Measurements from ENCODE around the gene MRPL54. TPM values are rescaled to one million over a fixed set of nuclear protein-coding genes. Genes with fewer than 3 reads are reported as not detected.

Gene MRPL54
- total RNA-seq, 1 donor from 2014 or later, result 10.6 TPM

DNA sequence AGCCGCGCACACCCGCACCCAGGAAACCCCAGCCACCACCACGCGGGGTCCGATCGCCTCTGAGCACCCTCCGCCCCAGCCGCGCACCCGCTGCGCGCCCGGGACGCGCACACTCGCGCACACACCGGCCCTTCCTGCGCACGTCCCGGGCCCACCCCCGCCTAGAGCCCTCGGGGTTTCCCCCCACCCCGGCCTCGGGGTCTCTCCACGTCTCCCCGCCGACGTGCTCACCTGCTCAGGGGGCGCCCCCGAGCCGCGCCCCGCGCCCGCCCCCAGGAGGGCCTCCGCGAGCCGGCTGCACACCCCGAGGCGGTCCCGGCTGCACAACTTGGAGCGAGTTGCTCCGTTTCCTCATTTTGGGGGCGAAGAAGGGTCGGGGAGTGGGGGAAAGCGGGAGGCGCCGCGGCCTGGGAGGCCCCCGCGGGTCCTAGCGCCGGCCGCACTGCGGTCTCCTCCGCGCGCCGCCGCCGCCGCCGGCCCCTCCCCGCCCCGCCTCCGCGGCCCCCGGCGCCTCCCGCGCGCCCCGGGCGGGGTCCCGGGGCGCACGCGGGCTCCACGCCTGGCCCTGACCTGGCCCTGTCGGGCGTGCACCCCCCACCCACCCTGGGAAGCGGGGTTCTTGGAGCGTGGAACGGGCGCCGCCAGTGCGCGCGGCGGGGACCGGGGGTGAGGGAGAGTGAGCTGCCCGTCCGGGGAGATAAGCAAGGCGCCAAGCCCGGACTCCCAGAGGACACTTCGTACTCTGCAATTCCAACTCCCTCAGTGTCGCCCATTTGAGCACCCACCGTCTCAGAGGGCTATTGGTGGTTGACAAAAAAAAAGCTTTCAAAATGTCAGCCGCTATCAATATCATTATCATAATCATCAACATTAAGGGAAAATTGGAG lies 23.7 kb downstream of the MRPL54 start, which contains the start of gene MATK:
TSS of gene MATK (minus strand) at position 444 of the 887 bp plus-strand sequence. CDS start 1,246 bp downstream, outside the sequence.
- DNase-seq, result no peak

DNA sequence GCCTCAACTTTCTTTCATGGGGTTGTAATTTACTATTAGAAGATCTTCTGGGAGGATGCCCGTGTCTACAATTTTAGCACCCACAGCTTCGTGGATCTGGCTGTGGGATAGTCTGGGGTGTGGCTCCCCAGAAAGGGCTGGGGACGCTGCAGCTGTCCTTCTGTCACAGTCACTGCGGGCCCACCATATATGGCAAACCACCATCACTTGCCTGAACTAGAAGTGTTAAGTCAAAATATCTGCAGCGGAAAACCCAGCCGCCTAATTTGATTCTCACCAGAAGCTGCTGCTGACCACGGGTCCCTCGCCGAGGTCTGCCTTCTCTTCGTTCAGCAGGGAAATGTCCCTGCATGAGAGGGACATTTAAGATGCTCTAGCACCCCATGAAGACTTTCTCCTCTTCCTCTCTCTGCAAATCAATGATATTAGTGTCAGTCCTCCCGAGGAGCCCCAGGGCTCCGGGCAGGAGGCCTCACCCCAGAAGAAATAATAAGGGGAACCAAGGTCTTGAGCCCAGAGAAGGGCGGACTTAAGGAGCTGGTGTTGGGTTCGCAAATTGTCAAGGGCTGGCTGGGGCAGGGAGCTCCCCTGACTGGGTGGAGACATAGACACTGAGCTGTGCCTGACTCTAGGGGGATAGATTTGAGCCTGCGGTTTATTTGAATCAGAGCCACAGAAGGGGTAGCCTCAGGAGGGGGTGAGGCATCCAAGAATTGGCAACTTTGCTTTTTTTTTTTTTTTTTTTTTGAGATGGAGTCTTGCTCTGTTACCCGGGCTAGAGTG lies 26.7 kb downstream of the MRPL54 start:
- no peak for DNase-seq

DNA sequence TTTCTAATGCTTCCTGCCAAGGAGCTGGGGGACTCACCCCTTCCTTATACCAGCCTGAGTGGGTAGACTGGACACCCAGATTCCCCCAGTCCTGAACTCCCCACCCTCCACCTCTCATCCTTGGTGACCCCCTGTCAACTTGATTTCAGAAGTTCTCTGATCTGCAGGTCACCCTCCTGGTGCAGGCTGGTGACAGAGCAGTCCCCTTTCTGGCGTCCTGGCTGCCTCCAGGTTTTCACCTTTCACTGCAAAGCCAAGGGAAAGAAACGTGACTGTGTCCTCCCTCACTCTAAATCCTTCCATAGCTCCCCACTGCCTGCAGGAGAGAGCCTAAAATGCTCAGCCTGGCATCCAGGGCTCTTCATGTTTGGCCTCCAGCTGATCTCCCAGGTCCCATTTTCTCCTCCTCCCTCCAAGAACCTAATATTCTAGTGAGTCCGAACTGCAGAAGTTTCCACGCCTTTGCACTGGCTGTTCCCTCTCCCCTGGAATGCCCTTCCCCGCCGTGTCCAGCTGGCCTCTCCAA lies 27.8 kb downstream of the MRPL54 start:
- DNase-seq, result no peak

DNA sequence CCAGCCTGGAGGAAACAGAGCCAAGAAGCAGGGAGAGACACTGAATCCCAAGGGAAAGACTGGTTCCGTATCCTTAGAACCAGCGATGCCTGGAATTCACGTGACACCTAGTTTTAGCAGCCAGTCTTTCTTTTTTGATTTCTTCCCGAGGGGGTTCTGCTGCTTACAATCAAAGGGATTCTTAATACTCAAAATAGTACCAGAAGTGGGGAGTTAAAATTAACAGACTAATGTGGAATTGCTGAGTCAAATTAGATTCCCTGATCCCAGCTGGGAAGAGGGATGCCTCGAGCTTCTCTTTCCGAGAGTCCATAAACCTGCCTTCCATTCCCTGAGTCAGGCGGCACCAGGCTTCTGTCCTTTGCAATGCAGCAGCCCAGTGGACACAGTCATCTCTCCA lies 28.5 kb downstream of the MRPL54 start:
- no peak for DNase-seq

DNA sequence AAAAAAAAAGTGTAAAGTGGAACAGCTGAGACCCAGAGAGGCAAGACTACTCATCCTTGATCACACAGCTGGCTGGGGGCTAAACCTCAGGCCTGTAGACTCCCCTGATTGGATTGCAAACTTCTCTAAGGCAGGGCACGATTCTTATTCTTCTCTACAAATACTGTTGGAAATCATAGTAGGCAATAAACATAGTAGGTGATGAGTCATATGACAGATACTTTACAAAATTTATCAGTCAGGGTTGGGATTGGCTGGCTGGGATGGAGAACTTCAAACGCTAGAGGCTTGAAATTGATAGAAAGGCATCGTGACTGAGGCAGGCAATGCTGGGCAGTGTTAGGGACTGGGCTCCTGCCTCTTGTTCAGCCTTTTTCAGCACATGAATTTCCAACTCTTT lies 29.6 kb downstream of the MRPL54 start:
- no peak for DNase-seq

DNA sequence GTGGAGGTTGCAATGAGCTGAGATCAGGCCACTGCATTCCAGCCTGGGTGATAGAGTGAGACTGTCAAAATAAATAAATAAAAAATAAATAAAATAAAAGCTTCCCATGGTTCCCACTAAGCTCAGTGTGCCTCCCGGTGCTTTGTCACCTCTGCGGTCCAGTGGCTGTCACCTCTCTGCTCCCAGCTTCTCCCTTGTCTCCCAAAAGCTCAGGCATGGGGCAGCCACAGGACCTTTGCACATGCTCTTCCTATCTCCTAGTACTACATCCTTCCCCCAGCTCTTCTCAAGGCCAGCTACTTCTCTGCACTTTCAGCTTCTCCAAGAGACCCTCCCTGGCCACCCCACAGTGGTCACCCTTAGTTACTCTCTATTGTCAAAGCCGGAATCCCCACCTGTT lies 31.3 kb downstream of the MRPL54 start:
- DNase-seq, result no peak

DNA sequence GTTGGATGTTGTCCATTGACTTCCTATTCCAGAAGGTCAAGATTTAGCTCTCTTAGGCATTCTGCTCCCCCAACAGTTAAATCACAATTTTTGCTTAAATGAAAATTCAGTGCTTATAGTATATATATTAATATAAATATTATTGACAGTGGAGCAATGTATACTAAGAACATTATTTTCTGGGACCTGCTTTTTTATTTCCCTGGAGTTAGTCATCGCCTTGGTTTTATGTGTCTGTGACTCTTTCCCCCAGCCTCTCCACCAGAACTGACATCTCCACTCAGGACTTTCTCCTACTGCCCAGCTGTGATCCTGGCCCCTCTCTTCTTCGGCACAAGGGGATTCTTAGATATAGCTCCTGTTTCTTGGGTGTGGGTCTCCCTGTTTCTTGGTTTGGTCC lies 33.9 kb downstream of the MRPL54 start:
- DNase-seq, result no peak

DNA sequence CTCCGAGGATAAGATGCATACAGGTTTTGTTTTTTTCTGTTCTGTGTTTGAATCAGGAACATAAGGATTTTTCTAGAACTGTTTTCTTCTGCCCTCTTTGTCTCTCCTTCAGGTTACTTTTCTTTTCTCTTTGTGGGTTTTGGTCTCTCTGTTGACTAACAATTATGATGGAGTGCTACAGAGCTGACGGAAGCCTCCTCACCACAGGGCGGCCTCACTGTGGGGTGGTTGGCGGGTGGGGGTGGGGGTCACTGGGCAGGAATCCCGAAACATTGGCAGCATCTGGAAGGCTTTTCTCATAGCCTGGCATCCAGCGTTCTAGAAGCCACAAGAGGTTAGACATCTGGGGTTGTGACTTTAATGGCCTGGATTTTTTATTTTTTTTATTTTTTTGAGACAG lies 35.7 kb downstream of the MRPL54 start:
- DNase-seq, result no peak

DNA sequence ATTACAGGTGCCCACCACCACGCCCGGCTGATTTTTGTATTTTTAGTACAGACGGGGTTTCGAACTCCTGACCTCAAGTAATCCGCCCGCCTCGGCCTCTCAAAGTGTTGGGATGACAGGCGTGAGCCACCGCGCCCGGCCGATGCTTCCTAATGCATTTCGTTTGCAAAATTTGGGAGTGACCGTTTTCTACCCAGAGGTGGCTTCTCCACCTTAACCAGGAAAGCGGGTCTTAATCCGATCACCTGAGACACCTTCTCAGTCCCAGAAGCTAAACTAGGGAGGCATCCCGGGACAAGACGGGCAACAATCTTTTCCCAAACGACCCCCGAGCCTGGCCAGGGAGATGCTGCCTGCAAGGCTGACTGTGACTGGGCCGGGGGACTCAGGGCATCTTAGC lies 38.5 kb downstream of the MRPL54 start:
- DNase-seq, result no peak

DNA sequence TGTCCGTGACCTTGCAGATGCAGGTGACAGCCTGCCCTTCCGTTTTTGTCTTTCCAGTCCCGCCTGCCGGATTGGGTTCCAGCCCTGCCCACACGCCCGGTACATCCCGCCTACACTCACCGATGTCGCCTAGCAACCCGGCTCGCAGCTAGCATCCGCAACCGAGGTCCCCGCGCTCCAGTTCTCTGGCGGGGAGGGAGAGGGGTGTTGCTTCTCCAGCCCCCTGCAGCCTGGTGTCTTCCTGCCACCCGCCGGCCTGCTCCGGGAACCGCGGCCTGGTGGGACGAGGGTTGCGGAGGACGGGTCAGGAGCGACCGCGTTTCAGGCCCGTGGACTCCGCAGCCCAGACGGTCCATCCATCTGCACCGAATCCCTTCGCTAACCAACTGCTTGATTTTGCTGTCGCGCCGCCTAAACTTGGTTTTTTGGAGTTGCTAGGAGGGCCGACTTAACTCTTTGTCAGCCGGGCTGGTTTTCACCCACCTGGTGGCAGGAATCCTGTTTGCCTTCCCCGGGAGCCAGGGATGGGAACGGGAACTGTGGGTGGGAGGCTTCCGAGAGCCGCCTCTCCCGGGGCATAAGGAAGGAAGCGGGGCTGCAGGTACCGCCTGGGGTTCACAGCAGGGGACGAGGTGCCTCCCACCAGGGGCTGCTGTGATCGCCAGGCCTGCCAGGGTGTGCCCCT lies 39.1 kb downstream of the MRPL54 start:
- DNase-seq, result peak; percentile 56

DNA sequence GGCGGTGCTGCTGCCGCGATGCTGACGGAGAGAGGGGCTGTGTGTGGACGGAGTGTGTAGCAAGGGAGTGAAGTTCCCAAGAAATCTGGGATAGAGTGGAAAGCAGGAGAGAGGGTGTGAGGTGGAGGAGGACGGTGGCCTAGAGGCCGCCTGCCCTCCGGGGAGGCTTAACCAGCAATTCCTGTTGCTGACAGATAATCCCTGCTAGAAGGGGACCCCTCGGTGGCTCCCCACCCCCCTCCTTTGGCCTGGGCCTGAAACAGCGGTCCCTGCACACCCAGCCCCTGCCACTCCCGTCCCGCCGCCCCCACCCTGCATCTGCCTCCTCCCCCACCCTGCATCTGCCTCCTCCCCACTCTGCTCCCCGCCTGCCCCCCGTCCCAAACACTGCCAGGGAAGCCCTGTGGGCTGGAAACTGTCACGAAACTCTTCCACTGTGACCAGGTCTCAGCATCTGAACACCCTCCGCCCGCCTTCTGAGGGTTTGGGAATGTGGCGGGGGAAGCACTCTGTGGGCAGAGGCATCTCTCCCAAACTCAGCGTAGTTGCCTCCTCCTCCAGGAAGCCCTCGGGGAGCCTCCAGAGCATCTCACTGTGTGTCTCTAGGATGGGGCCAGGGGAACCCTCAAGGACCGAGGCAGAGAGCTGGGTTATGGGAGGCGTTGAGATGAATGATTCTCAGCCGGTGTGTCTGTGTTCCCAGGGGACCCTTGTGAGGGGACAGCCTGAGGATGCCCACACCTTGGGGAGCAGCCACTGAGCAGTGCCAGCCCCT lies 40.8 kb downstream of the MRPL54 start:
- DNase-seq, result no peak

DNA sequence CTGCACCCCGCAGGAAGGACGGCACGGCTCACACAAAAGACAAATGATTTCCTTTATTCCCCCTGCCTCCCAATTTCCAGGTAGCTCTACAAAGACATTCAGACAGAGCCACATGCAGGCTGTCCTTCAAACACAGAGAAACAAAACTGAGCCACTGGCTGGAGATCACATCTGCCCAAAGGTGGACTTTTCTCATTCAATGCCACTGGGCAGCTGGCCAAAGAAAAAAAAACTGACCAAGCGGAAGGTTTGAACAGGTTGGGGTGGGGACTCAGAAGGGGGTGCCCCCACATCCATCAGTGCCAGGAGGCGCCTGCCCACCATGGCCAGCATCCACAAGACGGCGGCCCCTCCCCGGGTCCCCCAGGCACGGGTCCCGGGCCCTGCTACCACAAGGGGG lies 41.5 kb downstream of the MRPL54 start:
- no peak for DNase-seq

DNA sequence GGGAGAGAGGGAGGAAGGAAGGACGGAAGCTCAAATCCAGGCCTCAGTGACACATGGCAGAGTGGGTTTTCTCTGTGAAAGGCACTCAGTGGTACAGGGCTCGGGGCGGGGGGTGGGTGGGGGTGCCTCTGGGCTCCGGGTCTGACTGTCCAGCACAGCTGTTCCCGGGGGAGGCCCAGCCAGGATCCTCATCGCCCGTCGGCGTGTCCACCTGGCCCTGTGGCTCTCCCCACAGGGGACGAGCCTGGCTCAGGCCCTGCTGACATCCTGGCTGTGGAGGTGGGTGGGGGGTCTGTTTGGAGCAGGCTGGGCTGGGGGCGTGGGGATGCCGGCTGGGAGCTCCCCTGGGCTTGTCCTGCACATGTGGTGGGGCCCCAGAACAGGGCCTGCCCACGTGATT lies 41.9 kb downstream of the MRPL54 start:
- no peak for DNase-seq

DNA sequence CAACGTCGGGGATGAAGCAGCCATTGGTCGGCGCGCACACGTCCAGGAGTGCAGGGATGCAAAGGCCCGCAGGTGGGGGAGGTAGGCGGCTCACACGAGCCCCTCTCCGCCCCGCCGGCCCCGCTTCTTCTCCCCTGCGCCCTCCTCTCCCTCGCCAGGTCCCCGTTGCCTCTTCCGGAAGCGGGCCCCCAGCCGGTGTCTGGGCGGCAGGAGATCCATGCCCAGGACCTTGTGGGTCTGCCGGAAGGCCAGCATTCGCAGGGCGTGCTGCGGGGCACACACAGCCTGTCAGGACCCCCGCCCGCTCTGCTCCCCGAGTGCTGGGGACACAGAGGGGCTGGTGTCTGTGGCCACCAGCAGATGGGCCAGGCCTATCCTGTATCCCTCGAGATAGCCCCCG lies 43.4 kb downstream of the MRPL54 start:
- DNase-seq, result no peak

DNA sequence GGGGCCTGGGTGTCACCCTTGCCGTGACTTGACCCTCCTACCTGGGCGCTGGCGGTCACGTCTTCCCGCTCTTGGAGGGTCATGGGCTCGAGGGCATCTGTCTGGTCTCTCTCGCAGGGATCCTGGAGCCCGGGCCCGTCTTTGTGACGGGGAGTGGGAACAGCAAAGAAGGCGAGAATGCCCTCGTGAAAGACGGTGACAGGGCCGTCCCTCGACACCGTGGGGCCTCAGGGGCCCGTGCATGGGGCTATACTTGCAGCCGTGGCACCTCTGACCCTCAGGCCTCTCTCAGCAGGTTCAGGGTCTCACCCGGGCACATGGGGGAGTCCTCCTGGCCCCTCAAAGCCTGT lies 44.6 kb downstream of the MRPL54 start:
- DNase-seq, result no peak

DNA sequence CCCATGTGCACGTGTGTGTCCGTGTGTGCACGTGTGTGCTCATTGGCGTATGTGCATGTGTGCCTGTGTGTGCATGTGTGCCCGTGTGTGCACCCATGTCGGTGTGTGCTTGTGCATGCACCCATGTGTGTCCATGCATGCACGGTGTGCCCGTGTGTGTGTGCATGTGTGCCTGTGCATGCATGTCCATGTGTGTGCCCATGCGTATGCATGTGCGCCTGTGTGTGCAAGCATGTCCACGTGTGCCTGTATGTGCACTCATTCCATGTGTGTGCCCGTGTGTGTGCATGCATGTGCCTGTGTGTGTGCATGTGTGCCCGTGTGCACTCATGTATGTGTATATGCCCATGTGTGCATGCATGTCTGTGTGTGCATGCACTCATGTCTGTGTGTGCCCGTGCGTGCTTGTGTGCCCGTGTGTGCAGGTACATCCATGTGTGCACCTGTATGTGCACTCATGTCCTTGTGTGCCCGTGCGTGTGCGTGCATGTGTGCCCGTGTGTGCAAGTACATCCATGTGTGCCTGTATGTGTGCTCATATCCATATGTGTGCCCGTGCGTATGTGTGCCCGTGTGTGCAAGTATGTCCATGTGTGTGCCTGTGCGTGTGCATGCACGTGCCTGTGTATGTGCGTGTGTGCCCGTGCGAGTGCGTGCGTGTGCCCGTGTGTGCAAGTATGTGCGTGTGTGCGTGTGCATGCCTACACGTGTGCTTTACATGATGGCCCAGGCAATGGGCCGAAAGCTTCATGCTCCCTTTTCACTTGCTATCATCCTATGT lies 45.3 kb downstream of the MRPL54 start:
- DNase-seq, result no peak

DNA sequence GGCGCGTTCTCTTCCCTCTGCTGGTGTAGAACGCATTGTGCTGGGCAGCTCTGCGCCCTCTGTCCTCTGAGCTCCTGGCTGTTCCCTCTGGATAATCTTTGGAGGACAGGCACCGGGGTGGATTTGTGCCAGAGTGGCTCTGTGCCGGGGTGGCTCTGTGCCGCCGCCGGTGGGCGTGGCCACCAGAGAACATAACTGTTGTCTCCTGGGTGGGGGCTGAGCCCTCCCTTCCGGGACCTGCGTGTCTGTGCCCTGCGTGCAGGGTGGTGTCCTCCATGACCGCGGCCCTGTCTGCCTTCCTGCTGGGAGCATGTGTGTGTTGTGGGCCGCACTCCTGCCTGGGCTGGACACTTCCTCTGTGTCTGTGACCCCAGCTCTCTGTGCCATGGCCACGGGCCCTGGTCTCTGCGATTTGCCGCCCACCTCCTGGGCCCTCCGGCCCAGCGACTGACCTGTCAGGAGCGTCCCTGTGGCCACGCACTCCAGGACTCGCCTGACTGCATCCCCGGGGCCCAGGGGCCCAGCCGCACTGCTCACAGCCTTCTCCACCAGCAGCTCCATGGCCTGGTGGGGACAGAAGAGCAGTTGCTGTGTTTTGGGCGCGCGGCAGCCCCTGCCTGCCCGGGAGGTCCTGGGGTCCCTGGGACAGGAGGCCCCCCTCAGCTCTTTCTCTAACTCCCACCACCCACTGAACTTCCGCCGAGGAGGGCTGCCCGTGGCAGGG lies 46.1 kb downstream of the MRPL54 start:
- DNase-seq, result no peak

DNA sequence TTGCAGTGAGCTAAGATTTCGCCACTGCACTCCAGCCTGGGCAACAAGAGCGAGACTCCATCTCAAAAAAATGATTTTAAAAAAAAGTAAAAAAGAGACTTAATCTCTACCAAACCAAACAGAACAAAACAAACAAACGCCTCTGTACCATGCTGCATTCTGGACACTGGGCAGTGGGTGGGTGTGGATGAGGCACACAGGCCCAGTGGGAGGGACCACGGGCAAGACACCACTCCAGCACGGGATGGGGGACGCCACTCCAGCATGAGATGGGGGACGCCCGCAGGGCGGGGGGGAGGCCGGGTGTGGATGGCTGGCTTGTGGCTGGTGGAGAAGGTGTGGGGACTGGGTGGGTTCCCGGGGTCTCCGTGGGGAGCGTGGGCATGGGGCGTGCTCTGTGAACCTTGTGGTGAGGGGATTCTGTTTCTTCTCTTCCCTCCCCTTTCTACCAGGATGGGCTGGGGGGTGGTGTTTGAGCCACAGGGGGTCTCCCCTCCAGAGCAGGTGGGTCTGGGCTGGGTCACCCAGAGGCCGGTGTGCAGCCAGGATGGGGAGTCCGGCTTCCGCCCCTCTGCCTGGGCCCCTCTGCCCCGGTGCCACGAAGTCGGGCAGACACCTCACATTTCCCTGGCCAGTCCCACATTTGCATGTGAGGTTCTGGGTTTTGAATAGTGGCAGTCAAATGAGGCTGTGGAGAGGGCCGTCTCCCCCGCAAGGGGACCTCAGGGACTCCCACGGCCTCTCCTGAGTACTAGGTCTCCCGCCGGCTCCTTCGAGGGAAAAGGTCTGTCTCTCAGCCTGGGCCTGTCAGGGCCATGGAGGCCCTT lies 47.6 kb downstream of the MRPL54 start:
- DNase-seq, result no peak

DNA sequence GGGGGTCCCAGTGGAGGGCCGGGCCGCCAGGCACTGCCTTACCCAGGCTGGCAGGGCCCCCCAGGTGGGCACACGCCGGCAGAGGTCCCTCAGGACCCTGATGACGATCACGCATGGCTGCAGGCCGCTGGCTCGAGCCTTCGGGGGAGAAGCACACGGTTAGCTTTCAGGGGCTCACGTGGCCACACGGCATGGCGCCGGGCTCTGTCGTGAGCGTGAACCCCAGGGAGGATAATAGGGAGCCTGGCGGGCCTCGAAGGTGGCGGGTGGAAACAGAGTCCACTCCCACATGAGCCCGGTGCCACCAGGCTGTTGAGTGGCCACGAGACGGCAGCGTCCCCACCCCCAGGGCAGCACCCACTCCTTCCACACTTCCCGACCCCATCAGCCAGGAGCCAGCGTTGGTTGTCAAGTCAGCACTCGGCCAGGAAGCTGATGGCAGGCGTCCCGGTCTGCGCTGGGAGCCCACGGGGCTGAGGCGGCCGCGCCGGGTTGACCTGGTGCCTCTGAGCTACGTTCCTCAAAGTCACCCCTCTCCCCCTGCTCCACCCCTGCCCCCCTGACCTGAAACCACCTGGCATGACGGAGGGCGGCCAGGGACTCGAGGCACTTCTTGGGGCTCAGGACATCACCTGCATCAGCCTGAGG lies 48.4 kb downstream of the MRPL54 start:
- no peak for DNase-seq

All from tongue (tissue), 2 donors.